NCI-H1694 treated with DMSO at 0.1 percent for 48 hours (cell line): ENCODE data around the gene LHFPL4.
"Not testable (repeated sequence)": the region's sequence is repeated elsewhere in the genome, so short reads cannot be mapped to it uniquely, and the experiment has no call there.

Experiments
- DNase-seq: peaks from one replicate; lab custom pipeline; 2025; lab: John Stamatoyannopoulos, UW

Gene LHFPL4

DNA sequence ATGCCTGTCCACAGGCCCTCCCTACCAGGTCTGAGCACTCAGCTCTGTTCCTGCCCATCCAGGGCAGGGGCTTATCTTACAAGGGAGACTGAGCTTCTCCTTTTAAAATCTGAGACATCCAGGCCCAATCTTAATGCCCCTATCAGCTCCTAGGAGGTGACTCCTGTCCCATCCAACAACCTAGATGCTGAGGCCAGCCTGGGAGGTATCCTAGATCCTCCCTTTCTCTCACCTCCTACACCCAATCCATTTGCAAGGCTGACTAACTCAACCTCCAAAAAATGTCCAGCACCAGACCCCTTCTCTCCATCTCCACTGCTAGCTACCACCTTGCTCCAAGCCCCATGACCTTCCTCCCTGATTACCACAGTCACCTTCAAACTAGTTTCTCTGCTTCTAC lies 17.4 kb downstream of the LHFPL4 start:
- no peak for DNase-seq

DNA sequence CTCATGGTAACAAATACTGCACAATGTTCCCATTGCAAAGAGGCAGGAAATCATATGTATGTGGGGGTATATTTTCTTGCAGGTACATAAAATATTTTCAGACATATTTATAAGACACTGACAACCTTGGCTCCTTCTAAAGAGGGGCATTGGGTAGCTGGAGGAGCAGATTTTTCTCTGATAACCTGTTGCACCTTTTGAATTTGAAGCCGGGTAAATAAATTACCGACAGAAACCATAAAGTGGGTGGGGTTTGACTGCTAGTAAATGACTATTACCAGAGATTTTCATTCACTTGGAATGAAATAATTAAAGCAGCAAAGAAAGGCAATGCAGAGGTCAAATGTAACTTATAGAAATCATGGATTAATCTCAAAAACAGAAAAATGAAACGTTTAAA lies 19.2 kb downstream of the LHFPL4 start:
- DNase-seq, result no peak

GRCh38 chr3:9525078-9525477 lies 28.5 kb downstream of the LHFPL4 start:
- no peak for DNase-seq

DNA sequence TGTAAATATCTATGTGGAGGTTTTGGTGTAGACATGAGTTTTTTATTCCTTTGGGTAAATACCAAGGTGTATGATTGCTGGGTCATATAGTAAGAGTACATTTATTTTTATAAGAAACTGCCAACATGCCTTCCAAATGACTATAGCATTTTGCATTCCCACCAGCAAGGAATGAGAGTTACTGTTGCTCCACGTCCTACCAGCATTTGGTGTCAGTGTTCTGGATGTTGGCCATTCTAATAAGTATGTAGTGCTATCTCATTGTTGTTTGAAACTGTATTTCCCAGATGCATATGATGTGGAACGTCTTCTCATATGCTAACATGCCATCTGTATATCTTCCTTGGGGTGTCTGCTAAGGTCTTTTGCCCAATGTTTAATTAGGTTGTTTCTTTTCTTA lies 38.7 kb downstream of the LHFPL4 start:
- no peak for DNase-seq

GRCh38 chr3:9514306-9514705 lies 39.3 kb downstream of the LHFPL4 start:
- DNase-seq, result no peak

- DNase-seq, result no peak
Measured at GRCh38 chr3:9512456-9513045, 41.1 kb downstream of the LHFPL4 start.

- DNase-seq, result no peak
Measured at GRCh38 chr3:9508781-9509180, 44.8 kb downstream of the LHFPL4 start.

GRCh38 chr3:9507586-9508578 lies 45.7 kb downstream of the LHFPL4 start:
- no peak for DNase-seq

- DNase-seq, result peak; percentile 12
Measured at GRCh38 chr3:9503283-9503682, 50.3 kb downstream of the LHFPL4 start.

- DNase-seq, result no peak
Measured at GRCh38 chr3:9501226-9501625, 52.4 kb downstream of the LHFPL4 start.

GRCh38 chr3:9500108-9501050 lies 53.2 kb downstream of the LHFPL4 start:
- DNase-seq, result no peak

DNA sequence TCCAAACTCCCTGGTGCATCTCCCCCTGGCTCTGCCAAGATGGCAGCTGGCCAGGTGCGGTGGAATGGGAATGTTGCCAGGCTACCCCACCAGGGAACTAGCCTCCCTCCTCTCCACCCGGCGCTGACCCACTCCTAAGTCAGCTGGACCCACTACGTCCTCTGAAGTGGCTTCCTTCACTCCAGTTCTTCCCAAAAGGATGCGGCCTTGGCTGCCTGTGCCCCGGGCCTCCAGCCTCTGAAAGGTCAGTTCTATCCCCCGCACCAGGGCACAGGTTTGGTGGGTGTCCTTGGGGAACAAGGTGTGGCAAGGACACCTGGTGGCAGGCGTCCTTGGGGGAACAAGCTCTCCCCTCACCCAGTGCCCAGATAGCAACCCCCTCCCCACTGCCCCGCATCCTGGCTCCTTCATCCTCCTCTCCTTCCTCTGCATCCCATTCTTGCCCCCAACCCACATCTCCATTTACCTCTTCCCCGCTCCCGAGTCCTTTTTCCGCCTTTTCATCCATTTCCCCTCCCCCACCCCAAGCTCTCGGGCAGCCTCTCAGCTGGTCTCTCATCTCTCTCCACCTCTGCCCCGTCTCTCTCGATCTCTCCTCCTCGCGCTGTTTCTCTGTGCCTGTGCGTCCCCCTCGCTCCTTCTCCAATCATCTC lies 54.0 kb downstream of the LHFPL4 start:
- DNase-seq, result no peak

DNA sequence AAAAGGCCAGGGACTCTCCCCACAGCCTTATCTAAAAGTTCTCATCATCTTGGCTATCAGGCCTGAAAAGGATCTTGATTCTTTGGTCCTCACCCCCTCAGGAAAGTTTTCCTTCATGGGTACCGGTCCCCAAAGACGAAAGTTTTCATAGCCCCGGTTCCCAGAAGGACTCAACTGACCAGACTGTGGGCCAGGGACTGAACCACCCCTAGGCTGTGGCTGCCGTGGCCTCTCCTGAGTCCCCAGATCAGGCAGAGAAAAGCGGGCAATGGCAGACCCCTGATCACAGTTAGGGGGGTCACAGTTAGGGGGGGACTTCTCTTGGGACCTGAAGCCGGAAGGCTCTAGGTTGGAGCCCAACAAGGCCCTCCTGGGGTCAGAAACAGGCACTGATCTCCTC lies 54.8 kb downstream of the LHFPL4 start:
- no peak for DNase-seq

DNA sequence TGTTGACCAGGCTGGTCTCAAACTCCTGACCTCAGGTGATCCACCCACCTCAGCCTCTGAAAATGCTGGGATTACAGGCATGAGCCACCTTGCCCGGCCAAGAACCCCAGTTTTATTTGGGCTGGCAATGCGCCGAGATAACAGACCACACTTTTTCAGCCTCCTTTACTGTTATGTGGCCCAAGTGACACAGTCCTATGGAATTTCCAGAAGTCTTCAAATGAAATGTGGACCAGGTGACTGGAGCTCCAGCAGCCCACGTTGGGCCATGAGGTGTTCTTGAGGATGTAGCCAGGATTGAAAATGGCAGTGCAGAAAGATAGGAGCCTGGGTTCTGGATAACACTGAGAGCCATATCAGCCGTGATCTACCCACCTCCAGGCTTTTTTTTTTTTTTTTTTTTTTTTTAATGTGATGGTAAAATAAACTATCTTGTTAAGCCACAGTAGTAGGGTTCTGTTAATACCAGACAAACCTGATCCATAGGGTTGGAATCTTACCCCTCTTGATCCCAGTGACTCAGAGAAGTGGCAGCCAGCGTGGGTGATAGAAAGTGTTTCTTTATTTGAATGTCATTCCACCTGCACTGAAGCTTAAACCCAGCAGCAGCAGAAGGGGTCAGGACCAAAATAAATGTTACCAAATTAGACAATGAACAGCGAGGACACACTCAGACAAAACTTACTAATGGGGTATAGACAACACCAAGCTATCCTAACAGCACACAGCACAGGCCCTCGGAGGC lies 55.6 kb downstream of the LHFPL4 start:
- no peak for DNase-seq

- DNase-seq, result no peak
Measured at GRCh38 chr3:9496893-9497292, 56.7 kb downstream of the LHFPL4 start.

DNA sequence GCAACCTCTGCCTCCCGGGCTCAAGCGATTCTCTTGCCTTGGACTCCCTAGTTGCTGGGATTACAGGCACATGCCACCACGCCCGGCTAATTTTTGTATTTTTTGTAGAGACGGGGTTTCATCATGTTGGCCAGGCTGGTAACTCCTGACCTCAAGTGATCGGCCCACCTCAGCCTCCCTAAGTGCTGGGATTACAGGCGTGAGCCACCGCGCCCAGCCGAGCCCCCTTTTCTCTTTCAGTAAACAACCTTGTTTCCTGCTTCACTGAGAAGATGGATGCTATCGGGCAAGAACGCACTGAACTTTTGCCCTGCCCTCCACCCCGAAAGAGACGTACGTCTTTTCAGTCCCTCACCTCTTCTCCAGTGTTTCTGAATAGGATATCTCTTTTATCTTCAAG lies 59.6 kb downstream of the LHFPL4 start:
- not testable (repeated sequence) for DNase-seq

GRCh38 chr3:9491506-9491905 lies 62.1 kb downstream of the LHFPL4 start:
- DNase-seq, result no peak

DNA sequence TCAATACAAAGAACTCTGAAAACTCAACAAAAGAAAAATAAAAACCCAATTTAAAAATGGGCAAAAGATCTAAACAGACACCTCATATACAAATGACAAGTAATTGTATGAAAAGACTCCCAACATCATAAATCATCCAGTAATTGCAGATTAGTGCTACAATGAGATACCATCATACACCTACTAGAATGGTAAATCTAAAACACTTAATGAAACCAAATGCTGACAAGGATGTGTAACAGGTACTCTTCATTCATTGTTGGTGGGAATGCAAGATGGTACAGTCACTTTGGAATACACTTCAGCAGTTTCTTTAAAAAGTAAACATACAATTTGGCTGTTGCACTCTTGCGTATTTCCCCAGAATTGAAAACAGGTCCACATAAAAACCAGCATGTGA lies 68.4 kb downstream of the LHFPL4 start:
- no peak for DNase-seq

- DNase-seq, result no peak
Measured at GRCh38 chr3:9480265-9480664, 73.4 kb downstream of the LHFPL4 start.

GRCh38 chr3:9476935-9477334 lies 76.7 kb downstream of the LHFPL4 start:
- DNase-seq, result no peak

DNA sequence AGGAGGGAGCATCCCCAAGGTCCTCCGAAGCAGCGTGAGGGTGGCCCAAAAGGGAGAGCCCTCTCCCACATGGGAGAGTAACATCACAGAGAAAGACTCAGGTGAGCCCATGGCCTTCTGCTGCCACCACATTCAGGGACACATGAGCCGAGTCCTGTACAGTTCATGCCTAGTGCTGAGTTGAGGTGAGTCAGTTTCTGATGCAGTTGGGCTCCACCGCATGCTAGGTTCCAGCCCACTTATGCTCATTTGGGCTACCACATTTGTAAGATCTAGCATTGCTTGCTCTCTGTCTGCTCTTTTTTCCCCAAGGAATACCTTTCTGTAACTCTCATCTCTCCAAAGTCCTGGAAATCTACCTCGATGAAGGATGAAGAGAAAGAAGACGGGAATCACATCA lies 79.1 kb downstream of the LHFPL4 start:
- DNase-seq, result no peak
